Measurements from ENCODE around the gene JAZF1.

The JAZF1 gene

GRCh38 chr7:28077616-28078015, 103.0 kb downstream of the JAZF1 start:
- FAIRE-seq (no peak), DNase-seq (ENCODE audit: low spot score) (no peak)

GRCh38 chr7:28076423-28077200, 104.0 kb downstream of the JAZF1 start:
- FAIRE-seq, result no peak
- DNase-seq (ENCODE audit: low spot score), result no peak

GRCh38 chr7:28075674-28076358, 104.8 kb downstream of the JAZF1 start:
- FAIRE-seq (no peak), DNase-seq (ENCODE audit: low spot score) (peak; percentile 9)

GRCh38 chr7:28072876-28073514, 107.6 kb downstream of the JAZF1 start:
- no peak for FAIRE-seq
- no peak for DNase-seq (ENCODE audit: low spot score)

GRCh38 chr7:28071570-28071969, 109.0 kb downstream of the JAZF1 start:
- DNase-seq (ENCODE audit: low spot score) (no peak), FAIRE-seq (no peak)

GRCh38 chr7:28070297-28071055, 110.1 kb downstream of the JAZF1 start:
- DNase-seq (ENCODE audit: low spot score) (no peak), FAIRE-seq (no peak)

GRCh38 chr7:28069807-28070206, 110.8 kb downstream of the JAZF1 start:
- DNase-seq (ENCODE audit: low spot score), result no peak
- no peak for FAIRE-seq

GRCh38 chr7:28069388-28069787, 111.2 kb downstream of the JAZF1 start:
- DNase-seq (ENCODE audit: low spot score) (no peak), FAIRE-seq (no peak)

- FAIRE-seq, result no peak
- DNase-seq (ENCODE audit: low spot score), result peak; percentile 9
These were observed 111.8 kb downstream of the JAZF1 start for GRCh38 chr7:28068811-28069216.

GRCh38 chr7:28067171-28067570, 113.4 kb downstream of the JAZF1 start:
- FAIRE-seq (no peak), DNase-seq (ENCODE audit: low spot score) (no peak)

- DNase-seq (ENCODE audit: low spot score) (no peak), FAIRE-seq (no peak)
These were observed 114.8 kb downstream of the JAZF1 start for GRCh38 chr7:28065721-28066285.

GRCh38 chr7:28065308-28065707, 115.3 kb downstream of the JAZF1 start:
- FAIRE-seq, result no peak

GRCh38 chr7:28064437-28064836, 116.2 kb downstream of the JAZF1 start:
- FAIRE-seq (peak; percentile 43), DNase-seq (ENCODE audit: low spot score) (no peak)

More at GRCh38 chr7:28065308-28065707, 115.3 kb downstream of the JAZF1 start:
- DNase-seq (ENCODE audit: low spot score), result no peak

- DNase-seq (ENCODE audit: low spot score) (peak; percentile 46), FAIRE-seq (peak; percentile 67)
These were observed 118.2 kb downstream of the JAZF1 start for GRCh38 chr7:28062197-28062991.

- FAIRE-seq (peak; percentile 60), DNase-seq (ENCODE audit: low spot score) (no peak)
These were observed 118.8 kb downstream of the JAZF1 start for GRCh38 chr7:28061824-28062196.

GRCh38 chr7:28060371-28060950, 120.1 kb downstream of the JAZF1 start:
- FAIRE-seq (no peak), DNase-seq (ENCODE audit: low spot score) (no peak)

GRCh38 chr7:28055161-28055544, 125.4 kb downstream of the JAZF1 start:
- peak; percentile 86 for DNase-seq (ENCODE audit: low spot score)
- FAIRE-seq, result peak; percentile 89

- FAIRE-seq, result no peak
- DNase-seq (ENCODE audit: low spot score), result peak; percentile 67
These were observed 125.9 kb downstream of the JAZF1 start for GRCh38 chr7:28054531-28055160.

GRCh38 chr7:28052933-28053332, 127.7 kb downstream of the JAZF1 start:
- DNase-seq (ENCODE audit: low spot score) (peak; percentile 67), FAIRE-seq (peak; percentile 63)

- FAIRE-seq, result no peak
- DNase-seq (ENCODE audit: low spot score), result no peak
These were observed 131.9 kb downstream of the JAZF1 start for GRCh38 chr7:28048694-28049093.
